HG02678 (cell line): ENCODE data around the gene NAA16.
"Not testable (repeated sequence)": the region's sequence is repeated elsewhere in the genome, so short reads cannot be mapped to it uniquely, and the experiment has no call there.

Source experiments
- ATAC-seq: cut with Tn5 transposase; IDR thresholded peaks from one replicate; pipeline ENCODE4 v1.9.1; 2021; ENCODE audit warnings: mild to moderate bottlenecking, moderate library complexity; ENCODE audit not compliant: unreplicated experiment

The NAA16 gene

DNA sequence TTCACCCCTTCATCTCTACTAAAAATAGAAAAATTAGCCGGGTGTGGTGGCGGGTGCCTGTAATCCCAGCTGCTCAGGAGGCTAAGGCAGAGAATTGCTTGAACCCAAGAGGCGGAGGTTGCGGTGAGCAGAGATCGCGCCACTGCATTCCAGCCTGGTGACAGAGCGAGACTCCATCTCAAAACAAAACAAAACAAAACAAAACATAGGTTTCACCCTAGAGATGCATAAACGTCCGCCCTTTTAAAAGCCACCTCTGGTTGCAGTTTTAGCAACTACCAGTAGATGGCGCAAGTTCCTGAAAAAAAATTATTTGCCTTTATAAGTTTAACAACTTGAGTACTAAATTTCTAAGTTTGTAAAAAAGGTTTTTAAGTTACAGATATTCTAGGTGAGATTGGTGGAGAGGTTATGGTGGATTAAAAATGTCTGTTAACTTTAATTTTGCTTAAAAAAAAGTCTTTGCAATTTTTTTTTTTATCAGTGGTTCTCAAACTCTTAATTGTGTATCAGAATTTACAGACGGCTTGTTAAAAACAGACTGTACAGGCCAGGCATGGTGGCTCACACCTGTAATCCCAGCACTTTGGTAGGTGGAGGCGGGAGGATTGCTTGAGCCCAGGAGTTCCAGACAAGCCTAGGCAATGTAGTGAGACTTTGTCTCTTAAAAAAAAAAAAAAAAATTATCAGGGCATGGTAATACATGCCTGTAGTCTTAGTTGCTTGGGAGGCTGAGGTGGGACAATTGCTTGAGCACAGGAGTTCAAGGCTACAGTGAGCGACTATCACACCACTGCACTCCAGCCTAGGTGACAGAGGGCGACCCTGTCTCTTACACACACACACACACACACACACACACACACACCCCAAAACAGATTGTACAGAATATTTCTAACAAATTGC, 42.1 kb downstream of the NAA16 start:
- no peak for ATAC-seq

DNA sequence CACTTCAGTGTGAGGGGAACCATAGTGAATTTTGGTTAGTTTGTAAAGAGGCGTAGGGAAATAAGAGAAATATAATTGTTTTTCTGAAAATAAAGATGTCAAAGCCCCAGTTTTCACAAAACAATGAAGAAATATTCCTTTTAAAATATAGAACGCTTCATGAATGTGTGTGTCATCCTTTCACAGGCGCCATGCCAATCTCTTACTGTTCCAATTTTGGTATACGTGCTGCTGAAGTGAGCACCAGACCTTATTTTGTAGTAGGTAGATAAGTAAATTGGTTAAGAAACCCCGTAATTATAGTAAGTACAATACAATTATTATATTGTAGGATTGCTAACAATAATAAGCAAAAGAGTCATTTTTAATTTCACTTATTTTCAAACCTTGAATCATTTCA, 43.3 kb downstream of the NAA16 start:
- no peak for ATAC-seq

GRCh38 chr13:41356385-41356648, 45.2 kb downstream of the NAA16 start:
- not testable (repeated sequence) for ATAC-seq

DNA sequence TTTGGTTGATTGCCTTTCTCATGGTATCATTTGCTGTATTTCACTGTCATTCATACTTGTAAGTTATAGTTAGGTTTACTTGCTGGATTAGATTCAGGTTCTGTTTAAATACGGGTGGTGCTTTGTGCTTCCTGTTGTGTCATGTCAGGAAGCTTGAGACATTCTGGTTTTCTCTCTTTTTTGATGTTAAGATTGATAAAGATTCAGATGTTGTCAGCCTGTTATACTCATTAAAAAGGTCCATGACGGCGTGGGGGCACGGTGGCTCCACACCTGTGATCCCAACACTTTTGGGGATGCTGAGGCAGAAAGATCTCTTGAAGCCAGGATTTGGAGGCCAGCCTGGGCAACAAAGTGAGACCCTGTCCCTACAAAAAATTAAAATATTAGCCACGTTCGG, 45.7 kb downstream of the NAA16 start:
- no peak for ATAC-seq

DNA sequence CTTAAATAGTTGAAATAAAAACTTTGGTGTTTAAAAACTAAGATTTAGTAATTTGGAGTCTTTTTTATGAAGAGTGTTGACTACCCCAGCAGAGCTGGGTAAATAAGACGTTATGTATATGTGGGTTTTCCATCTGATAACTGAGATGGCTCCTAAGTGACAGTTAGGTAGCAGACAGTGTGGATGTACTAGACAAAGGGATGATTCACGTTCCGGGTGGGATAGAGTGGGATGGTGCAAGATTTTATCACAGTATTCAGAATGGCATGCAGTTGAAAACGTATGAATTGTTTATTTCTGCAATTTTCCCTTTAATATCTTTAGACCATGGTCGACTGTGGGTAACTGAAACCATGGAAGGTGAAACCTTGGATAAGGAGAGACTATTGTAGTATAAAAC, 50.4 kb downstream of the NAA16 start:
- ATAC-seq = no peak

DNA sequence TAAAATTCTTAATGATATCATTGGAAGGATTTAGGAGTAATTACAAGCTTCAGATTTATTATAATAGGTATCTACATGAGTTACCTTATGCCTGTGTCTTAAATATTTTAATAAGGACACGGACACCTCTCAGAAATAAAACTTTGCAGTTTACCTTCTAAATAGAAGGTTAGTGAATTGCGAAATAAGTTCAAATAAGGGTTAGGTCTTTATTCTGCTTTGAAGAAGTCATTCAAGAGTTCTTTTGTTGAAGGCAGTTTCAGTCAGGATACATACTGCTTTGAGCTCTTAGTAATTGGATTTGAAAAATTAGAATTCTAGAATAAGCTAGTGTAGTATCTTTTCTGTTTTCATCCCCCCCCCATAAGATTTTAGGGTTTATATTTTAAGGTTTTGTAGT, 53.0 kb downstream of the NAA16 start:
- no peak for ATAC-seq

DNA sequence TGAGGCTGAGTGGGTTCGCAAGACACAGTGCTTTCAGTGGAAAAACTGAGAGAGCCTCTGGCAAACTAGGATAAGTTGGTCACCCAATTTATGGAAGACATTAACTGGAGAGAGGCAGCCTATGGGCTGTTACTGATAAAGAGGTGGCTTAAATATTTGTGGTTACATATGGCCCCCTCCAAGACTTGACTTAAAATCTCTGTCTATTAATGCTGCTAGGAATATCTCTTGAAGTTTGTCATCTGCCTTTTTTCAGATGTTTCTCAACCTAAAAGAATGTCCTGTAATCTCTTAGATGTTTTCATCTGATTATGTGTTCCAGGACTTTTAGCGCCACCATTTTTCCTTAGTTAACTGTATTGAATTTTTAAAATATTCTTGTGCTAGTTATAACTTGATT, 54.6 kb downstream of the NAA16 start:
- no peak for ATAC-seq

- ATAC-seq = no peak
Observed at GRCh38 chr13:41370736-41371135, 59.7 kb downstream of the NAA16 start.

DNA sequence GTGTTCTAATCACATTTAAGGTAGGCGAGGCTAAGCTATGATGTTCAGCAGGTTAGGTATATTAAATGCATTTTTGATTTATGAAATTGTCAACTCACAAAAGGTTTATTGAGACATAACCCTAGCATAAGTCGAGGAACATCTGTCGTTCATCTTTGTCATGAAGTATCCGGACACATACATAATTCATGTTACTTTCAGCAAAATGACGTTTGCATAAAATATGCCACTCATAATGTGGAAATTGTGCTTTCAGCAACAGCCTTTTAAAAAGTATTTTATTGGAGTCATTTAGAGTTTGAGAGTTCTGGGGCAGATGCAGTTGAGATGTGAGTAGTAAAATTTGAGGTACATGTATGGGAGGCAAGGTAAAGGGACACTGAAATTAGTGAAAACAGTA, 66.4 kb downstream of the NAA16 start:
- ATAC-seq = no peak

DNA sequence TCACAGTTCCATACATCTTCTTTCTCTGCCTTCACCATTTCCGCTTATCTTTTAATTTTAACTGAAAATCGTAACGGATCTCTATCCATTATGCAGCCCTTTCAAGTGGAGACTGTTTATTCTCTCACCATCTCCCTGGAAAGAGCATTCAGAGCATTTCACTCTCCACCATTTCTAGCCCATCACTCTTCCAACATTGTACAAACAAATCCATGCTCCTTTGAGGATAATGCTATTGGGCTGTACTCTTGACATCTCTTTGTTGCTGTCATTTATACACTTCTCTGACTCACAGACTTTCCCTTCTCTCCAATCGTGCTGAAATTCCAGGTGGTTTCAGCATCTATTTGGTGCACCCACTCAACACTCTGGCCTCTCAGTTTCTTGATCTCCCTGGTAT, 71.4 kb downstream of the NAA16 start:
- ATAC-seq = no peak

DNA sequence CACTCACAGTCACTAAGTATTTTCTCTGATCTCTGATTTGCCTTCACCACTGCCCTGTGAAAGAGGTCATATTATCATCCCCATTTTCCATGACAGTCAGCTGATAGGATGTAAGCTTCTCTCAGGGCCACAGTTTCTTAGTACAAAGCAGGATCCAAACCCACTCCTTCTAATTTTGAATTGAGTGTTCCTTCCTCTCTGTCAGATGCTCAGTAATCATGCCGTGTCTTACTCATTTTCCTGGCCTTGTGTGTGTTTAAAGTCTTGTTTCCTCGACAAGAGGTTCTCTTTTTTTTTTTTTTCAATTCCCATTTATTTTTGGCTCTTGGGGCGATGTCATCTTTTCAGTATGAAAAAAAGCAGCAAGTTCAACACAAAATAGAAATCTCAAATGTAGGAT, 72.3 kb downstream of the NAA16 start:
- no peak for ATAC-seq

GRCh38 chr13:41384749-41385503, 73.9 kb downstream of the NAA16 start:
- ATAC-seq = no peak

DNA sequence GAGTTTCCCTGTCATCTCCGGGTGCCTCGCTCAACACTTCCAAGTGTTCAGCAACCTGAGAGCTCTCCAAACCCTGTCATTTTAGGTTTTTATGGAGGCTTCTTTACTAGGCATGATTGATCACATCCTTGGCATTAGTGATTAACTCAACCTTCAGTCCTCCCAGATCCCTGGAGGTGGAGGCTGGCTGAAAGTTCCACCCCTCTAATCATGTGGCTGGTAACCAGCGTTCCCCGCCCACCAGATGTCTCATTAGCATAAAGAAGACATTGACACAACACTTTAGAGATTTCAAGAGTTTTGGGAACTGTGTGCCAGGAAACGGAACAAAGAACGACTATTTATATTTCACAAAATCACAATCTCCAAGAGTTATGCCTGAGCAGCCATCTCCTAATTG, 75.1 kb downstream of the NAA16 start:
- no peak for ATAC-seq

GRCh38 chr13:41387576-41387975, 76.5 kb downstream of the NAA16 start:
- no peak for ATAC-seq

- no peak for ATAC-seq
Observed at GRCh38 chr13:41388143-41388881, 77.2 kb downstream of the NAA16 start.

DNA sequence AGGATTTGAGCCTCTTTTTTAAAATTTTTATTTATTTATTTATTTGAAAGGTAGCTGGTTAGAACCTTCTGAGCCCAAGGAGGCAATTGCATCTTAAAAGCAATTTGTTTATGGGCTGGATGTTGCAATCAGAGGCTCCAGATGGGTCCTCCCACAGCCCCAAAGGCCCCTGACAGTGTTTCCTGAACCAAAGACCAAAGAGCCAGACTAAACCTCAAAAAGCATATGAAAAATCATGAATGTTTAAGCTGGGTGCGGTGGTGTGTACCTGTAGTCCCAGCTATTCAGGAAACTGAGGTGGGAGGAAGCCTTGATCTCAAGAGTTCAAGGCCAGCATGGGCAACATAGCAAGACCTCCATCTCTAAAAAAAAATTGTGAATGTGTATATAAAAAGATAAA, 78.5 kb downstream of the NAA16 start:
- ATAC-seq = no peak

DNA sequence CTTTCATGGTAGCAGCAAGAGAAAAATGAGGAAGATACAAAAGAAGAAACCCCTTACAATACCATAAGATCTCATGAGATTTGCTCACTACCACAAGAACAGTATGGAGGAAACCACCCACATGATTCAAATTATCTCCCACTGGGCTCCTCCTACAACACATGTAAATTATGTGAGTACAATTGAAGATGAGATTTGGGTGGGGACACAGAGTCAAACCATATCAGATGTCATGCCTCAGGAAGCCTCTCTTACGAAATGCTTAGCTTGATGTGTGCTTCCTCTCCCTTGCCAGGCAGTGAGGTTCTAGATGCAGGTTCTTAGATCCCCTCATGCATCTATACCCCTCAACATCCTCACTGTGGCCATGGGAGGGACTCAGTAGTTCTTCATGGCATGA, 83.1 kb downstream of the NAA16 start:
- no peak for ATAC-seq

GRCh38 chr13:41398494-41399170, 87.6 kb downstream of the NAA16 start:
- no peak for ATAC-seq

GRCh38 chr13:41401366-41401765, 90.3 kb downstream of the NAA16 start:
- ATAC-seq = no peak

DNA sequence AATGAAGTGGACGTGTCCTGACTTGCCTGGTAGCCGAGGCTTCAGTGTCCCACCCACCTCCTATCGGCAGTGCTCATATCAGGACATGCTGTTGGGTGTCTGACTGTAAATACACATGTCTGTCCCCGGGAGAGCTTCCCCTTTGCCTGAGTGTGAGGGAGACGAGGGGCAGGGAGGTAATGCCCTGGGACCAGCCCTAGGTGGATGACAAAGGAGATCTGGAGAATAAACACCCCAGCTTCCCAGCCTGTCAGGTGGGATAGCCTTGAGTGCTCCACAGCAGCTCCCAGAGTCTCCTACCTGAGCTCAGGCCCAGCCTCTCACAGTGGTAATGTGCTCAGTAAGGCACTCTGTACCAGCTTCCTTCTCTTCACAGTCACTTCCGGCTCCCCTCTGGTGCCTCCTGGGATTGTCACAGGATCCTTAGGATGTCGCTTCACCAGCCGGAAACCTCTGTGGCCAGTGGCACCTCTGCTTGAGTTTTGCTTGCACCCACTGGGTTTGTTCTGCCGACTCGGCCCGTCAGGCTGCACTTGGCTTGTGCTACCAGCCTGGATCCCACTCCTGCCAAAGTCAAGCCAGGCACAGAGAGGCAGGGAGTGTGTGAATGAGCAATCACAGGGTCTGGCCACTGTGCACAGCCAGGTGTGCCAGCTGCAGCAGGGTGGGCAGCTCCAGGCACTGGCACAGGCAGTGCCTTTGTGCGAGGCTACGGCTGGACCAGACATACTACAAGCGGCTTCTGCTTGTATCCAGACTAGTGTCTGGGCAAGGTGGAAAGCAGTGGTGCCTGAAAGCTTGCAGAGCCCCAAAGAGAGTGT, 91.8 kb downstream of the NAA16 start:
- ATAC-seq = no peak
